Chondrocyte (in vitro differentiated cells): ENCODE measurements around the gene TDRD7. TPM values are rescaled to one million over a fixed set of nuclear protein-coding genes. Genes with fewer than 3 reads are reported as not detected.

ENCODE experiments used
- DNase-seq: peaks from one replicate; pipeline ENCODE4 v3.0.0; 2021; ENCODE audit warnings: mixed read lengths, low spot score
- H3K27ac Mint-ChIP-seq: one replicate; pipeline ENCODE4 v1.8.0; 2021; ENCODE audit warnings: mild to moderate bottlenecking, moderate library complexity, mixed read lengths; ENCODE audit not compliant: unreplicated experiment
- H3K27me3 Mint-ChIP-seq: 2 replicates; pipeline ENCODE4 v1.8.0; 2021; ENCODE audit warnings: low read depth, mixed read lengths
- H3K36me3 Mint-ChIP-seq: 2 replicates; pipeline ENCODE4 v1.8.0; 2021; ENCODE audit warnings: low read depth, mixed read lengths
- H3K4me1 Mint-ChIP-seq: 2 replicates; pipeline ENCODE4 v1.8.0; 2021; ENCODE audit warnings: low read depth, mild to moderate bottlenecking, mixed read lengths
- H3K4me3 Mint-ChIP-seq: one replicate; pipeline ENCODE4 v1.8.0; 2021; ENCODE audit warnings: mild to moderate bottlenecking, moderate library complexity, mixed read lengths; ENCODE audit not compliant: unreplicated experiment
- H3K9me3 Mint-ChIP-seq: 2 replicates; pipeline ENCODE4 v1.8.0; 2021; ENCODE audit warnings: low read depth, mixed read lengths
- total RNA-seq: library from RNA; stranded (reverse); gene quantifications from 3 replicates; pipeline ENCODE4 v1.2.1, GENCODE V29; 2021
- TF ChIP-seq, protein P1 (sequence below): fragments of 200-600 bp; sonication (generic); IDR thresholded peaks from 2 replicates; pipeline ENCODE4 v1.5.0; 2021; ENCODE audit warnings: antibody characterized with exemption, mild to moderate bottlenecking, moderate library complexity

TDRD7 gene
- total RNA-seq, 1 donor from 2014 or later, result 9.7 TPM

DNA sequence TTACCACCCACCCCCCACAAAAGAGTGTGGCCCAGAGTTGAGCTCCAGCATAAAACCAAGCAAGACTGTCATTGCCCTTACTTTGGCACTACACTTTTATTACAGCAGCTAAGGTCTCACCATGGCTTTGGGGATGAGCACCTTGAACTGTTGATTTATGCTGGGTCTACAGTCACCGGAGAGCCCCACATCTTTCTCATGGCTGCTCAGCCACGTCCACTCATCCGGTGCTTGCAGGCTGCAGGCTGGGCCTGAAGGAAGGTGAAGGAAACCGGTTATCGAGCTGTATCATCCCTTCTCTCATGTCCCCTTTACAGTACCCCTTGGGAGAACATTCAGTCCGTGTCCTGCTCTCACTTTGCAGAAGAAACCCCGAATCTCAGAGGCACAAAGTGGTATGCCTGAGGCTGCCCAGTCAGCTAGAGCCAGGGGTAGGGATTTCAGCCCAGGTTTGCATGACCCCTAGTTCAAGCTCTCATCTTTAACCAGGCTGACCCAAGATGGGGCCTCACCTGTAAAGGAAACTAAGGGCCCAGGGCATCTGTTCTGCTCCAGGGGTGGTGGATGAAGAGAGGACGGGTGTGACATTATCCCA lies 101.2 kb downstream of the TDRD7 start:
- TF ChIP-seq, protein P1, sequence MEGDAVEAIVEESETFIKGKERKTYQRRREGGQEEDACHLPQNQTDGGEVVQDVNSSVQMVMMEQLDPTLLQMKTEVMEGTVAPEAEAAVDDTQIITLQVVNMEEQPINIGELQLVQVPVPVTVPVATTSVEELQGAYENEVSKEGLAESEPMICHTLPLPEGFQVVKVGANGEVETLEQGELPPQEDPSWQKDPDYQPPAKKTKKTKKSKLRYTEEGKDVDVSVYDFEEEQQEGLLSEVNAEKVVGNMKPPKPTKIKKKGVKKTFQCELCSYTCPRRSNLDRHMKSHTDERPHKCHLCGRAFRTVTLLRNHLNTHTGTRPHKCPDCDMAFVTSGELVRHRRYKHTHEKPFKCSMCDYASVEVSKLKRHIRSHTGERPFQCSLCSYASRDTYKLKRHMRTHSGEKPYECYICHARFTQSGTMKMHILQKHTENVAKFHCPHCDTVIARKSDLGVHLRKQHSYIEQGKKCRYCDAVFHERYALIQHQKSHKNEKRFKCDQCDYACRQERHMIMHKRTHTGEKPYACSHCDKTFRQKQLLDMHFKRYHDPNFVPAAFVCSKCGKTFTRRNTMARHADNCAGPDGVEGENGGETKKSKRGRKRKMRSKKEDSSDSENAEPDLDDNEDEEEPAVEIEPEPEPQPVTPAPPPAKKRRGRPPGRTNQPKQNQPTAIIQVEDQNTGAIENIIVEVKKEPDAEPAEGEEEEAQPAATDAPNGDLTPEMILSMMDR, result no peak

DNA sequence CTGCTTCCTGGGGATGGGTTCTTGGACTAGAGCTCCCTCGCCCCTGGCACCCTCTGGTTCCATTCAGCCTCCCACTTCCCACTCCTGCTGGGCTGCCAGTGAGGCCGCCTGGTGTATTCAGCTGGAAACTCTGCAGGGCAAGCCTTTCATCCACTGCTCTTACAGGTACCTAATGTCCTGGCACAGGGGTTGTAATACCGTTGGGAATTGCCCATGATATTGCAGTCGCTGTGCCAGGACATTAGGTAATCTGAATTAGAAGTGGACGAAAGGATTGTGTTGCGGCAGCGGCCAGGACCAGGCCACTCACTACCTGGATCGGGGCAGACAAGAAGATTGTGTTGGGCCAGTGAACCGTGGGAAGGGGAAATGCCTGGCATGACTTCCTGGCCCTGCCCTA lies 102.6 kb downstream of the TDRD7 start:
- no peak overlapping the region for H3K4me3 Mint-ChIP-seq
- H3K9me3 Mint-ChIP-seq, result peaks cover 2% of the 10 kb centered on the region
- H3K27ac Mint-ChIP-seq, result no peak overlapping the region

More for the DNA sequence above, 101.2 kb downstream of the TDRD7 start:
- H3K27me3 Mint-ChIP-seq, result peaks cover 46% of the 10 kb centered on the region
- peaks cover 3% of the 10 kb centered on the region for H3K4me1 Mint-ChIP-seq
- DNase-seq, result no peak
- H3K36me3 Mint-ChIP-seq, result peaks cover 5% of the 10 kb centered on the region
- no peak overlapping the region for H3K27ac Mint-ChIP-seq
- peaks cover 2% of the 10 kb centered on the region for H3K9me3 Mint-ChIP-seq
- no peak overlapping the region for H3K4me3 Mint-ChIP-seq

DNA sequence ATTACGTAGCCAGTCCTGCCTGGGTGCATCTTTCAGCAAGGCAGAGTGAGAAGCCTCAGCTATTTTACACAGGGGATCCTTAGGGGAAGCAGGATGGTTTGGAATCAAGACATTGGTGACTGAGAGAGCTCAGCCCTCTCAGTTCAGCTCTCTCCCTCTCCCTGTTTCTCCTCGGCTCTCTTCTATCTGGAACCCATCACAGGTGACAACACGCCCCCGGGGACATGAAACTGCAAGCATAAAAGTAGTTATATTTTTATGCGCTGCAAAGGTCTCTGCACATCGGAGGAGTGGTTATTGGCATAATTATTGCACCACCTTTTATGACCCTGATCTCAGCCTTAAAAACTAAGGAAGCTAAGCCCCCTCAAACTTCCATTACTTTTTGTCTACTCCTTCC lies 103.8 kb downstream of the TDRD7 start:
- H3K9me3 Mint-ChIP-seq, result peaks cover 2% of the 10 kb centered on the region
- H3K36me3 Mint-ChIP-seq, result peaks cover 5% of the 10 kb centered on the region
- no peak overlapping the region for H3K4me3 Mint-ChIP-seq
- peaks cover 55% of the 10 kb centered on the region for H3K27me3 Mint-ChIP-seq
- H3K4me1 Mint-ChIP-seq, result peaks cover 1% of the 10 kb centered on the region
- DNase-seq, result no peak
- TF ChIP-seq, protein P1, result no peak
- H3K27ac Mint-ChIP-seq, result no peak overlapping the region

More for the DNA sequence above, 102.6 kb downstream of the TDRD7 start:
- peaks cover 3% of the 10 kb centered on the region for H3K4me1 Mint-ChIP-seq
- H3K36me3 Mint-ChIP-seq, result peaks cover 5% of the 10 kb centered on the region
- peaks cover 55% of the 10 kb centered on the region for H3K27me3 Mint-ChIP-seq
- TF ChIP-seq, protein P1, result no peak
- DNase-seq, result no peak

DNA sequence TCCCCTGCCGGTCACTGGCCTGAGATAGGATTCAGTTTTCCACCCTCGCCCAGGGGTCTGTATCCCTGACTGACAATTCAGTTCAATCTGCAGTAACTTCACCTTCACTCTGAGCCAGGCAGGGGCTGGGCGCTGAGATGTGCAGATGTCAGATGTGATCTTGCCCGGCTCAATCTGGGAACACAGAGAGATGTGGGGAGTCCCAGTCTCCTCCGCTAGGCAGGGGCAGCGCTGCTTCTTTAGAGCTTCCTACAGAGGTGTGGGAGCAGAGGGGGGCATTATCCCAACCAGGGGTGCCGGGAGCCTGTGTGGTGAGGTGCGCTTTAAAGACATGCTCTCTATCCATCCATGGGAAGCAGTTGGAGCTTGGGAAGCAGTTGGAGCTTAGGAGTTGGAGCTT lies 104.2 kb downstream of the TDRD7 start:
- TF ChIP-seq, protein P1, result no peak
- H3K27ac Mint-ChIP-seq, result no peak overlapping the region
- H3K4me1 Mint-ChIP-seq, result no peaks in the 10 kb centered on the region
- peaks cover 60% of the 10 kb centered on the region for H3K27me3 Mint-ChIP-seq
- DNase-seq, result no peak
- H3K9me3 Mint-ChIP-seq, result peaks cover 2% of the 10 kb centered on the region
- H3K36me3 Mint-ChIP-seq, result peaks cover 5% of the 10 kb centered on the region
- H3K4me3 Mint-ChIP-seq, result no peak overlapping the region

DNA sequence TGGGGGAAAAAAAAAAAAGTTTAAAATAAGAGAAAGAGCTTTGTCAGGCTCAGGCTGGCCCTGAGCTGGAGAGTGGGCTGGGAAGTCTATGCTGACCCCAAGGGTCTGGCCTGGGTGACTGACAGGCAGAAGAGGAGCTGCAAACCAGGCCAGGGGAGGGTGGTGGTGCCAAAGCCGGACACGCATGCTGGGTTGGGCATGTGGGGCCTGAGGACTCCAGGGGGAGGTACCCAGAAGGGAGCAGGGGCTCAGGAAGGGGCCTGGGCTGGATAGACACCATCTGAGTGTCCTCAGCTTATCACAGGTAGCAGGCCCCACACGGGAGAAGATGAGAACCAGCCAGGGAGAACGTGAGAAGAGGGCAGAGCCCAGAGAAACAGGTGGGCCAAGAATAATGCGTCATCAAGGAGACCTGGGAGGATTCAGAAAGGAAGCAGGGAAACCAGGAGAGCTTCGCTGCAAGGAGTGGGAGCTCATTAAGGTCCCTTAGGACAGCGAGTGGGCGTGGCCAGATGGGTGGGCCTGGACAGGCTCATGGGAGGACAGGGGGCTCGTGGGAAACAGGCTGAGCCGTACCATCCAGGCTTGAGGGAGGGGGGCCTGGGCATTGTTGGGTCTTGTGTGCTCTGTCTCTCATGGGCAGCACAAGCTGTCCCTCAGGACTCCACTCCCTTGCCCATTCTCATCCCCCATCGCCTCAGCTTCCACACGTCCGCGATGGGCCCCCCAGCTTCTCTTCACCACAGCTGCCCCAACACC lies 105.6 kb downstream of the TDRD7 start:
- TF ChIP-seq, protein P1, result no peak
- no peak overlapping the region for H3K27ac Mint-ChIP-seq
- no peaks in the 10 kb centered on the region for H3K4me1 Mint-ChIP-seq
- peaks cover 3% of the 10 kb centered on the region for H3K36me3 Mint-ChIP-seq
- peaks cover 65% of the 10 kb centered on the region for H3K27me3 Mint-ChIP-seq
- DNase-seq, result no peak
- H3K4me3 Mint-ChIP-seq, result no peak overlapping the region
- no peaks in the 10 kb centered on the region for H3K9me3 Mint-ChIP-seq
